H1 (cell line): ENCODE data around the gene SPATA16. TPM values are rescaled to one million over a fixed set of nuclear protein-coding genes. Genes with fewer than 3 reads are reported as not detected.

Source experiments
- CTCF ChIA-PET: fragments of 300-600 bp; sonication (Branson Sonifier 250); formaldehyde crosslinking; loops from one replicate; lab custom pipeline; 2021; ENCODE audit not compliant: partially characterized antibody; lab: Charles Lee
- POLR2A ChIA-PET: fragments of 300-600 bp; sonication (Branson Sonifier 250); formaldehyde crosslinking; loops from one replicate; lab custom pipeline; 2021; ENCODE audit warnings: inconsistent platforms; ENCODE audit not compliant: partially characterized antibody; lab: Charles Lee
- DNase-seq, 2 experiments: peaks; one replicate each; pipeline versions ENCODE4 v3.0.0 to v3.0.0-alpha.2; 2010 to 2022; ENCODE audit warnings: low spot score in 2 of 2, low read depth in 1 of 2, mixed read lengths in 1 of 2
- FAIRE-seq: peaks from 2 replicates; lab custom pipeline; 2011; peaks lifted over from hg19 to GRCh38; lab: Jason Lieb, UNC
- H2AFZ ChIP-seq: 2 replicates; pipeline ENCODE4 v1.8.1; 2012; ENCODE audit warnings: low read length, inconsistent platforms
- H2AK5ac ChIP-seq: 2 replicates; pipeline ENCODE4 v1.6.1; 2013; ENCODE audit warnings: low read depth, low read length
- H2BK120ac ChIP-seq: replicated peaks from 2 replicates; pipeline ENCODE3; 2013; ENCODE audit warnings: low read depth, low read length, inconsistent platforms
- H2BK12ac ChIP-seq: 2 replicates; pipeline ENCODE4 v1.6.1; 2013; ENCODE audit warnings: low read depth, low read length
- H2BK15ac ChIP-seq: 2 replicates; pipeline ENCODE4 v1.6.1; 2013; ENCODE audit warnings: low read length
- H2BK20ac ChIP-seq: 2 replicates; pipeline ENCODE4 v1.6.1; 2013; ENCODE audit warnings: low read length
- H2BK5ac ChIP-seq: 2 replicates; pipeline ENCODE4 v1.6.1; 2013; ENCODE audit warnings: low read depth, low read length
- H3K14ac ChIP-seq: 2 replicates; pipeline ENCODE4 v1.6.1; 2013; ENCODE audit warnings: inconsistent platforms; ENCODE audit not compliant: insufficient read length
- H3K18ac ChIP-seq: 2 replicates; pipeline ENCODE4 v1.6.1; 2013; ENCODE audit warnings: low read length; ENCODE audit errors: extremely low read depth
- H3K23ac ChIP-seq: 2 replicates; pipeline ENCODE4 v1.6.1; 2013; ENCODE audit warnings: inconsistent platforms; ENCODE audit not compliant: insufficient read length
- H3K23me2 ChIP-seq: 2 replicates; pipeline ENCODE4 v1.6.1; 2013; ENCODE audit warnings: low read depth, low read length
- H3K27ac ChIP-seq: 2 replicates; pipeline ENCODE4 v1.6.1; 2011; ENCODE audit warnings: low read depth, low read length, inconsistent platforms
- H3K27me3 ChIP-seq, 4 experiments: replicated peaks in 1 of 4; 1 replicate in 1 of 4; 2 replicates in 3 of 4; pipeline versions ENCODE4 v1.6.1 to v1.8.1; 2011 to 2013; ENCODE audit warnings: low read length in 3 of 4, mild to moderate bottlenecking in 3 of 4, inconsistent platforms in 2 of 4, mixed read lengths in 2 of 4, moderate library complexity in 1 of 4; ENCODE audit not compliant: control insufficient read depth in 3 of 4, insufficient read depth in 3 of 4; ENCODE audit errors: extremely low read depth in 1 of 4
- H3K36me3 ChIP-seq, 4 experiments: 2 replicates each; pipeline versions ENCODE4 v1.6.1 to v1.8.1; 2011 to 2013; ENCODE audit warnings: mild to moderate bottlenecking in 4 of 4, low read length in 3 of 4, moderate library complexity in 2 of 4, control low read depth in 1 of 4, inconsistent platforms in 1 of 4; ENCODE audit not compliant: insufficient read depth in 4 of 4, control insufficient read depth in 2 of 4
- H3K4ac ChIP-seq: replicated peaks from 2 replicates; pipeline ENCODE3; 2013; ENCODE audit warnings: low read length, low read depth, mixed read lengths, inconsistent platforms; ENCODE audit not compliant: insufficient read length
- H3K4me1 ChIP-seq, 4 experiments: replicated peaks in 1 of 4; 1 replicate in 1 of 4; 2 replicates in 3 of 4; pipeline versions ENCODE4 v1.6.1 to v1.8.1; 2011 to 2013; ENCODE audit warnings: low read length in 3 of 4, inconsistent platforms in 2 of 4, mixed read lengths in 1 of 4; ENCODE audit not compliant: insufficient read depth in 4 of 4, control insufficient read depth in 3 of 4
- H3K4me2 ChIP-seq, 2 experiments: 2 replicates each; pipeline versions ENCODE4 v1.6.1 to v1.8.1; 2011 to 2013; ENCODE audit warnings: low read depth in 2 of 2, low read length in 2 of 2, control low read depth in 1 of 2, inconsistent platforms in 1 of 2, mild to moderate bottlenecking in 1 of 2; ENCODE audit not compliant: insufficient read depth in 1 of 2
- H3K4me3 ChIP-seq, 4 experiments: fragments of 200-600, 300-600 bp in 1 of 4; sonication (generic), shearing (Covaris generic), sonication (Bioruptor Twin) in 1 of 4; 2 replicates each; pipeline versions ENCODE4 v1.5.1 to v1.8.1; 2011 to 2016; ENCODE audit warnings: low read length in 4 of 4, low read depth in 3 of 4, control low read depth in 2 of 4, inconsistent platforms in 2 of 4, mild to moderate bottlenecking in 2 of 4, mixed read lengths in 1 of 4, moderate library complexity in 1 of 4; ENCODE audit not compliant: insufficient read depth in 2 of 4; ENCODE audit errors: extremely low read depth in 1 of 4
- H3K56ac ChIP-seq: replicated peaks from 2 replicates; pipeline ENCODE3; 2013; ENCODE audit warnings: low read depth, mild to moderate bottlenecking, mixed read lengths, low read length, inconsistent platforms; ENCODE audit not compliant: insufficient read length
- H3K79me1 ChIP-seq: 2 replicates; pipeline ENCODE4 v1.6.1; 2013; ENCODE audit warnings: low read depth, low read length, control low read depth
- H3K79me2 ChIP-seq, 2 experiments: 2 replicates each; pipeline versions ENCODE4 v1.6.1 to v1.8.1; 2012 to 2013; ENCODE audit warnings: low read length in 2 of 2, mild to moderate bottlenecking in 2 of 2, inconsistent platforms in 1 of 2; ENCODE audit not compliant: insufficient read depth in 2 of 2, control insufficient read depth in 1 of 2
- H3K9ac ChIP-seq, 4 experiments: replicated peaks in 1 of 4; 1 replicate in 1 of 4; 2 replicates in 3 of 4; pipeline versions ENCODE4 v1.6.1 to v1.8.1; 2011 to 2013; ENCODE audit warnings: low read depth in 3 of 4, low read length in 3 of 4, control low read depth in 2 of 4, mild to moderate bottlenecking in 2 of 4, moderate library complexity in 2 of 4, inconsistent platforms in 1 of 4; ENCODE audit errors: extremely low read depth in 1 of 4
- H3K9me3 ChIP-seq, 2 experiments: 2 replicates each; pipeline versions ENCODE4 v1.6.1 to v1.8.1; 2012 to 2013; ENCODE audit warnings: mild to moderate bottlenecking in 2 of 2, moderate library complexity in 2 of 2, control low read depth in 1 of 2, inconsistent platforms in 1 of 2, low read depth in 1 of 2, low read length in 1 of 2, mixed read lengths in 1 of 2; ENCODE audit not compliant: insufficient read depth in 2 of 2
- H4K20me1 ChIP-seq, 2 experiments: replicated peaks in 1 of 2; 2 replicates each; pipeline versions ENCODE3 to v1.8.1; 2011 to 2013; ENCODE audit warnings: inconsistent platforms in 2 of 2, low read length in 2 of 2, mild to moderate bottlenecking in 1 of 2; ENCODE audit not compliant: insufficient read depth in 2 of 2, control insufficient read depth in 1 of 2
- H4K5ac ChIP-seq: 2 replicates; pipeline ENCODE4 v1.6.1; 2013; ENCODE audit warnings: low read length, low read depth, mixed read lengths, inconsistent platforms; ENCODE audit not compliant: insufficient read length
- H4K8ac ChIP-seq: 2 replicates; pipeline ENCODE4 v1.8.0; 2013; ENCODE audit warnings: mild to moderate bottlenecking, moderate library complexity, low read length, inconsistent platforms; ENCODE audit not compliant: insufficient read depth; ENCODE audit errors: extremely low read depth
- H4K91ac ChIP-seq: replicated peaks from 2 replicates; pipeline ENCODE3; 2013; ENCODE audit warnings: low read length, mixed read lengths, inconsistent platforms; ENCODE audit not compliant: insufficient read length
- CBX8 ChIP-seq: fragments of 300-800, 300-1000 bp; sonication (generic); IDR thresholded peaks from 2 replicates; pipeline ENCODE4 v1.7.1; 2016; ENCODE audit warnings: low read depth, low read length, borderline replicate concordance
- NRF1 ChIP-seq: IDR thresholded peaks from 2 replicates; pipeline ENCODE4 v1.6.1; 2011; ENCODE audit warnings: mild to moderate bottlenecking, low read depth, low read length, improper control_type of control experiment
- USF2 ChIP-seq: IDR thresholded peaks from 2 replicates; pipeline ENCODE4 v1.6.1; 2011; ENCODE audit warnings: low read length, improper control_type of control experiment
- WGBS, 2 experiments: shearing (Covaris generic) in 1 of 2; methylation state at CpG; one replicate each; pipeline versions ENCODE4 v1.1.6 to v1.1.7; 2013 to 2015; ENCODE audit warnings: low lambda C conversion rate in 2 of 2, mixed read lengths in 2 of 2, inconsistent platforms in 1 of 2, low coverage in 1 of 2, missing lambda C conversion rate in 1 of 2; ENCODE audit not compliant: insufficient replicate concordance in 2 of 2, insufficient coverage in 1 of 2, insufficient read length in 1 of 2; ENCODE audit errors: extremely low coverage in 1 of 2, missing lambda C conversion rate in 1 of 2; 5-methylcytosine and 5-hydroxymethylcytosine counted together
- polyA plus RNA-seq, 7 experiments: library from polyadenylated mRNA; depleted of rRNA in 3 of 7; stranded (reverse) in 5 of 7; unstranded in 2 of 7; fragments of >200 nt in 5 of 7; fragments of 200-250 nt in 2 of 7; gene quantifications; 1 replicate in 5 of 7; 2 replicates in 1 of 7; 4 replicates in 1 of 7; pipeline versions ENCODE4 v1.2.1 to v1.2.3, GENCODE V29; 2011 to 2013; ENCODE audit warnings: missing spikeins in 2 of 7, mixed read lengths in 2 of 7
- total RNA-seq: library from RNA; stranded (reverse); fragmentation: NEBNext Ultra II Directional; extraction: Animal tissue kit (Norgen Biotek cat#: 25700); gene quantifications from 2 replicates; pipeline ENCODE4 v1.2.1, GENCODE V29; 2021

SPATA16 gene
- total and polyA plus RNA-seq, 2 of the 8 experiments (the other 6 are each of a cell fraction or from before 2014, with no cell fraction given), result 0.05 to 2.7 TPM

- H3K9me3 ChIP-seq, result no peaks in the 10 kb centered on the region
- ChIA-PET POLR2A (no interaction called here), CTCF (no interaction called here)
- no peaks in the 10 kb centered on the region for H4K20me1 ChIP-seq
- H2BK20ac ChIP-seq, result no peak overlapping the region
- H4K5ac ChIP-seq, result no peak overlapping the region
- no peaks in the 10 kb centered on the region for H3K79me1 ChIP-seq
- no peak for FAIRE-seq
- no peak overlapping the region for H3K23ac ChIP-seq
- H3K4me1 ChIP-seq, result no peaks in the 10 kb centered on the region
- no peaks in the 10 kb centered on the region for H3K23me2 ChIP-seq
- H2BK12ac ChIP-seq, result no peak overlapping the region
- H3K9ac ChIP-seq, result no peak overlapping the region
- no peaks in the 10 kb centered on the region for H3K27me3 ChIP-seq
- no peak for DNase-seq
- 98% methylated on average over 2 of the region's 2 CpGs; no CpG with 5 or more reads in 1 of the 2 experiments for WGBS, 2 experiments
- no peak overlapping the region for H4K8ac ChIP-seq
- no peak overlapping the region for H3K4me2 ChIP-seq
- H3K4me3 ChIP-seq, result no peak overlapping the region
- no peak for TF ChIP-seq USF2
- TF ChIP-seq CBX8, result no peak
- no peak for TF ChIP-seq NRF1
- TF ChIP-seq, all 59 proteins: peak for 0
- Histone ChIP-seq H3K27ac (no peak overlapping the region), H3K14ac (no peak overlapping the region), H2BK120ac (no peak overlapping the region), H2BK5ac (no peak overlapping the region), H3K56ac (no peak overlapping the region), H3K18ac (no peak overlapping the region), H2AK5ac (no peak overlapping the region), H2BK15ac (no peak overlapping the region), H3K36me3 (no peaks in the 10 kb centered on the region), H2AFZ (no peak overlapping the region), H3K4ac (no peak overlapping the region), H4K91ac (no peak overlapping the region), H3K79me2 (no peaks in the 10 kb centered on the region)
Measured at GRCh38 chr3:173058229-173058628, 82.8 kb downstream of the SPATA16 start.
